ENCODE measurements around the gene KRABD2.

DNA sequence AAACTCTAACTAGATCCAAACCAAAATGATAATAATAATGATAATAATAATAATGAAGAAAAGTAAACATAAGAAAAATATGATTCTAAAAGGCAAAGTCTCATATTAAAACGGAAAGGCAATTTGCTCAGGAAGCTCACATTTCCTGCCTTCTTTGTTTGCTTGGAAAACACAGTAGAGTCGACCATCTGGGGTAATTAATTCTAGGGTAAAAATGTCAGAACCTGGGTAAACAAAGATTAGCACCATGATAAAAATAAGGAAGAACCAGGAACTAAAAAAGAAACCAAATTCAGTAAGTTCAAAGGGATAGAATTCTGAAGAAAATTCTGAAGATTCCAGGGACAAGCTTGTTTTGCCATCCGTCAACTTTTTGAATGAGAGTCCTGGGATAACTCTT, 16.2 kb downstream of the KRABD2 start:
- TF ChIP-seq, protein P1, sequence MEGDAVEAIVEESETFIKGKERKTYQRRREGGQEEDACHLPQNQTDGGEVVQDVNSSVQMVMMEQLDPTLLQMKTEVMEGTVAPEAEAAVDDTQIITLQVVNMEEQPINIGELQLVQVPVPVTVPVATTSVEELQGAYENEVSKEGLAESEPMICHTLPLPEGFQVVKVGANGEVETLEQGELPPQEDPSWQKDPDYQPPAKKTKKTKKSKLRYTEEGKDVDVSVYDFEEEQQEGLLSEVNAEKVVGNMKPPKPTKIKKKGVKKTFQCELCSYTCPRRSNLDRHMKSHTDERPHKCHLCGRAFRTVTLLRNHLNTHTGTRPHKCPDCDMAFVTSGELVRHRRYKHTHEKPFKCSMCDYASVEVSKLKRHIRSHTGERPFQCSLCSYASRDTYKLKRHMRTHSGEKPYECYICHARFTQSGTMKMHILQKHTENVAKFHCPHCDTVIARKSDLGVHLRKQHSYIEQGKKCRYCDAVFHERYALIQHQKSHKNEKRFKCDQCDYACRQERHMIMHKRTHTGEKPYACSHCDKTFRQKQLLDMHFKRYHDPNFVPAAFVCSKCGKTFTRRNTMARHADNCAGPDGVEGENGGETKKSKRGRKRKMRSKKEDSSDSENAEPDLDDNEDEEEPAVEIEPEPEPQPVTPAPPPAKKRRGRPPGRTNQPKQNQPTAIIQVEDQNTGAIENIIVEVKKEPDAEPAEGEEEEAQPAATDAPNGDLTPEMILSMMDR (optimal IDR thresholded peaks at IDR 0.05 in 1 of 3, IDR thresholded peaks at IDR 0.05 in 1 of 3, conservative IDR thresholded peaks at IDR 0.05 in 1 of 3; ENCODE audit: extremely low read depth in 1 of 3, insufficient read depth in 2 of 3, low read length in 3 of 3), result no peak
- TF ChIP-seq EZH2 (IDR thresholded peaks at IDR 0.05; ENCODE audit: low read length), result no peak
